ENCODE data around the gene RECQL. TPM values are rescaled to one million over a fixed set of nuclear protein-coding genes. Genes with fewer than 3 reads are reported as not detected.

Gene RECQL
- total RNA-seq (2021) (34.1 to 40.3 TPM (median 35.3 TPM) in 3 replicates), Bru-seq, nascent RNA (percentile 84 among the genes with signal in this experiment)
- long read RNA-seq, experiment 1, transcript RECQL-204 (15 exons, 3,702 nt): major isoform, 73 of 261 reads
- long read RNA-seq, experiment 1, transcript RECQL-203 (16 exons, 2,572 nt): minor isoform, 59 of 261 reads
- long read RNA-seq, experiment 1, partial matches to known transcripts: 37 of 261 reads
- long read RNA-seq, experiment 1, other reads (novel, unspliced or antisense): 92 of 261 reads
- long read RNA-seq, experiment 2, transcript RECQL-204 (15 exons, 3,702 nt): major isoform, 7 of 51 reads
- long read RNA-seq, experiment 2, partial matches to known transcripts: 14 of 51 reads
- long read RNA-seq, experiment 2, other reads (novel, unspliced or antisense): 27 of 51 reads
- long read RNA-seq, experiment 3, transcript RECQL-203 (16 exons, 2,572 nt): major isoform, 17 of 63 reads
- long read RNA-seq, experiment 3, transcript RECQL-204 (15 exons, 3,702 nt): minor isoform, 14 of 63 reads
- long read RNA-seq, experiment 3, partial matches to known transcripts: 7 of 63 reads
- long read RNA-seq, experiment 3, other reads (novel, unspliced or antisense): 25 of 63 reads

GRCh38 chr12:21501258-21502163 is at the start of gene RECQL, which contains the start of gene GOLT1B:
RECQL (minus strand) TSS chr12:21501635; CDS start chr12:21499570, 2,065 bp downstream.
GOLT1B (plus strand) TSS chr12:21501789; CDS start chr12:21501924, 135 bp downstream.
- ChIA-PET CTCF (interaction anchor here (0.7 to 1.4 kb wide), 3 partner anchors 15 to 151 kb away, joined by 3 to 4 read pairs (median 3); no protein-coding TSS in a partner anchor), POLR2A (interaction anchor here (0.6 to 1.4 kb wide), 6 partner anchors 10 to 179 kb away, joined by 3 to 11 read pairs (median 6); partner anchors contain the start of genes LDHB and PYROXD1)
- Mint-ChIP-seq H3K9me3 (no peaks in the 10 kb centered on the region), H3K4me3 (no peak within 1 kb of the TSS), H3K36me3 (peaks cover 12% of the 10 kb centered on the region; the same call in 1 of the 2 replicates), H3K4me1 (peaks cover 14% of the 10 kb centered on the region), H3K27me3 (ENCODE audit: low read depth) (no peaks in the 10 kb centered on the region), H3K27ac (no peak within 1 kb of the TSS)
- DNase-seq (ENCODE audit: low spot score) (peak; percentile 88), ATAC-seq (peak; percentile 92)
- no peak for TF ChIP-seq SMAD4 (CRISPR knock-in tag; IDR thresholded peaks at IDR 0.05)
- peak; percentile 85 for TF ChIP-seq E2F4 (CRISPR knock-in tag; IDR thresholded peaks at IDR 0.05; ENCODE audit: borderline replicate concordance, low read depth)
- TF ChIP-seq NFYB (CRISPR knock-in tag; conservative IDR thresholded peaks at IDR 0.05; ENCODE audit: low read depth): peak; percentile 96
- peak; percentile 26; the same call in 1 of the 2 replicates for TF ChIP-seq GABPB1 (CRISPR knock-in tag; IDR thresholded peaks at IDR 0.05)
- peak; percentile 92 for TF ChIP-seq E2F5 (CRISPR knock-in tag; IDR thresholded peaks at IDR 0.05)
- peak; percentile 83; the same call in 1 of the 2 replicates for TF ChIP-seq ARID4B (CRISPR knock-in tag; IDR thresholded peaks at IDR 0.05; ENCODE audit: borderline replicate concordance)
- TF ChIP-seq FOXP1 (CRISPR knock-in tag; IDR thresholded peaks at IDR 0.05; ENCODE audit: borderline replicate concordance): peak; percentile 62; the same call in 1 of the 2 replicates
- TF ChIP-seq IRF1 (CRISPR knock-in tag; IDR thresholded peaks at IDR 0.05): no peak
- no peak for TF ChIP-seq CBFB (CRISPR knock-in tag; IDR thresholded peaks at IDR 0.05; ENCODE audit: low read depth)
- peak; percentile 92 for TF ChIP-seq MAX (CRISPR knock-in tag; IDR thresholded peaks at IDR 0.05)
- no peak for TF ChIP-seq JAZF1 (CRISPR knock-in tag; IDR thresholded peaks at IDR 0.05)
- TF ChIP-seq FOXK1 (CRISPR knock-in tag; IDR thresholded peaks at IDR 0.05): peak; percentile 99
- TF ChIP-seq CREM (CRISPR knock-in tag; IDR thresholded peaks at IDR 0.05): peak; percentile 76; the same call in 1 of the 2 replicates
- 0 out of 2 replicates have a peak, but pooled peaks have one; percentile 41 for TF ChIP-seq ZNF232 (CRISPR knock-in tag; IDR thresholded peaks at IDR 0.05)
- TF ChIP-seq SP1 (CRISPR knock-in tag; conservative IDR thresholded peaks at IDR 0.05): peak; percentile 87
- TF ChIP-seq CDX4 (CRISPR knock-in tag; IDR thresholded peaks at IDR 0.05; ENCODE audit: borderline replicate concordance): no peak
- peak; percentile 45; the same call in 1 of the 2 replicates for TF ChIP-seq TEAD1 (CRISPR knock-in tag; IDR thresholded peaks at IDR 0.05)
